Ramos (cell line): ENCODE measurements around the gene FAM20A.

ENCODE experiments used
- in situ Hi-C: fragments of 300-500 bp; cut with MboI; formaldehyde crosslinking; loops from one replicate; pipeline ENCODE4 v1.14.3; 2022; ENCODE audit warnings: low sequenced_read_pairs; ENCODE audit not compliant: unreplicated experiment

The FAM20A gene

DNA sequence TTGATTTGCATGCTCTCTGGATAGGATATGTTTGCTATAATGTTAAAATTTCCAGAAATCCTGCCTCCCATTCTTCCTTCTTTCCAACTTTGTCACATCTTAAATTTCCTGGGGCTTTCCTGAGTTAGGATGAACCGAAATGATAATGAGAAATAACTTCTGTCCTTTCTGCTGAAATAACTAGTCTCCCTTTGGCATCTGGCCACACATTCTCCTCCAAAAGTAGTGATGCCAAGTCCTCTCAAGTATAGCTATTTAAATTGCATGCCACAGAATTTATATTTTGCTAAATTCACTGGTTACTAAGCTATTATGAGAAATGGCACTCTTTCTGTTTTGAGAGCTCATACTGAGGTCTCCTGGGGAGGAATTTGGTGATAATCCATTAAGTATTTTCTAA, 30.6 kb downstream of the FAM20A start:
- in situ Hi-C loops: no loop called here

DNA sequence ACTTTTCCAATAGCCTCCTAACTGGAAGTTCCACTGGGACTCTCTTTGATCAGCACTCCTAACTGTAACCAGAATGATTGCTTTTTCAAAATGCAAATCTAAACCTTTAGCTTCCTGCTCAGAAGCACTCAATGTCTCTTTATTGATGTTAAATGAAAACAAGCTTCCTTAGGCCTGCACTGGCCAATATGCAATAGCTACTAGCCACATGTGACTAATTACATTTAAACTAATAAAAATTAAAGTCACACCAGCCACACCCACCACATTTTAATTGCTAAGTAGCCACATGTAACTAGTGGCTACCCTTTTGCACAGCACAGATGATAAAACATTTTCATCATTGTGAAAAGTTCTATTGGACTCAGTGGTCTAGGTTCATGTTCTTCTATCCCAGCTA, 31.8 kb downstream of the FAM20A start:
- in situ Hi-C loops: no loop called here

GRCh38 chr17:68568581-68568980, 32.6 kb downstream of the FAM20A start:
- in situ Hi-C loops: no loop called here

DNA sequence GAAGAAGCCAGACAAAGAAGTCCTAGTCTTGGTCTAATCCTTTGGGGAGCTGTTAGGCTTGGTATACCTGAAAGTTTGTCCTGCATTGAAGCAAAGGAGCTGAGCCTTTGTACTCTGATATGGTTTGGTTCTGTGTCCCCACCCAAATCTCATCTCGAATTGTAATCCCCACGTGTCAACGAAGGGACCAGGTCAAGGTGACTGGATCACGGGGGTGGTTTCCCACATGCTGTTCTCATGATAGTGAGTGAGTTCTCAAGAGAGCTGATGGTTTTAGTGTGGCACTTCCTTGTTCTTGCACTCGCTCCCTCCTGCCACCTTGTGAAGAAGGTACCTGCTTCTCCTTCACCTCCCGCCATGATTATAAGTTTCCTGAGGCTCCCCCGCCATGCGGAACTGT, 33.6 kb downstream of the FAM20A start:
- in situ Hi-C loops: no loop called here

GRCh38 chr17:68567035-68567434, 34.1 kb downstream of the FAM20A start:
- in situ Hi-C loops: no loop called here

- in situ Hi-C loops: no loop called here
Measured at GRCh38 chr17:68566442-68566738, 34.8 kb downstream of the FAM20A start.

DNA sequence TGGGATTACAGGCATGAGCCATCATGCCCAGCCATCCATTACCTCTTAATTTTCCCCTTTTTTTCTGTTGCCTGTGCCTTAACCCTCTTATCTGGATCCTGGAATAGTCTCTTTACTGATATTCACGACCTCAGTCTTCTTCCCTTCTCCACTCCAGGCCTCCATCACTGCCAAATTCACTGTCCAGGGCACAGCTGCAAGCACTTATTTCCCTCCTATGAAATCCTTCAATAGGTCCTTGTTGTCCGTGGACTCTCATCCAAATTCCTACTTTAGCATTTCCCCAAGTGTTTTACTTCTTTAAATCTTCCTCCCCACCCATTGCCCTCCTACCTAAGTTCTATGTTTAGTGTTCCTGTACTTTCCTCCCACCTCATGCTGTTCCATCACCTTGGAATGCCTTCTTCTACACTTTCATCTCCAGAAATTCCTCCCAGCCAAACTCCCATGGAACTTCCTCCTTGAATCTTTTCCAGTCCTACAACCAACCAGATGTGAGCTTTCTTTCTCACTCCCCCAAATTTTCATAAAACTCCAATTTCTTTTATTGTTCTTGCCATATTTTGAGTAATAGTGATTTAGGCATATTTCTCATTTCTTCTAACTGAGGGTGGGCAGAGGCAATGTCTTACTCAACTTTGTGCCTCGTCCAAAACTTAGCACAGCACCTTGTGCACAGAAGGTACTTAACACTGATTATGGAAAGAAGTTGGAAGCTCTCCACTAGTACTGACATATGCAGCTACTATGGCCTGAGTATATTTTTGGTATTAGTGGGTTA, 35.3 kb downstream of the FAM20A start:
- in situ Hi-C loops: no loop called here

GRCh38 chr17:68564415-68565111, 36.6 kb downstream of the FAM20A start:
- in situ Hi-C loops: no loop called here

GRCh38 chr17:68562736-68563135, 38.4 kb downstream of the FAM20A start:
- in situ Hi-C loops: no loop called here

GRCh38 chr17:68560966-68561720, 40.0 kb downstream of the FAM20A start:
- in situ Hi-C loops: no loop called here

- in situ Hi-C loops: no loop called here
Measured at GRCh38 chr17:68559316-68559715, 41.9 kb downstream of the FAM20A start.

GRCh38 chr17:68556551-68556950, 44.6 kb downstream of the FAM20A start:
- in situ Hi-C loops: no loop called here

- in situ Hi-C loops: no loop called here
Measured at GRCh38 chr17:68544111-68544915, 56.9 kb downstream of the FAM20A start.

DNA sequence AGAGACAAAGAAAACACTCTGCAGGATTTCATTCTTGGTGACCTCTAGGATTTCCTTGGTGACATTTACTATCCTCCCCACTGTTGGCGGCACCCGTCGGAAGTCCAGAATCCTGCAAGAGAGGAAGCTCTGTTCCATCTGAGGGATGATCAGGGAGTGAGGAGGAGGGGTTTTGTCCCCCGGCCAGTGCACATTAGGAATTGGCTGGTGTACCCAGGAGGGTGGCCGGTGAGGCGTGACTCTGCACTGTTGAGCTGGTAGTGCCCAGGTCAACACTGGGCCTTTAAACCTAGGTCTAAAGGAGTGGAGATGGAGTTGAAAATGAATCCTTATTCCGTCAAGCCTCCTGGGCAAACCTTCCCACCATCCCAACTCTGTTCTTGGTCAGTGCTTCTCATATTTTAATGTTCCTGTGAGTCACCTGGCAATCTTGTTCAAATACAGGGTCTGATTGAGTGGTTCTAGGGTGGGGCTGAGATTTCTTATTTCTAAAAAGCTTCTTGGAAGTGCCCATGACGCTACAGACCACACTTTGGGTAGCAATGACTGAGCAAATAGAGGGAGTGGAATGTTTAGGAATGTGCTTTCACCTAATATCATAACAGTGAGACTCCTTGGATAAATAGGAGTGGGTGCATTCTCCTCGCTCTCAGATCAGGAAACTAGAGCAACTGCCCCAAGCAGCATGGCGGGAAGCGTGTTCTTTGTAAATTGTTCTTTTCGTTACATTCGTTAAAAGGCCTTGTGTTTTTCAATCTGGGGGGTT, 58.3 kb downstream of the FAM20A start:
- in situ Hi-C loops: no loop called here

DNA sequence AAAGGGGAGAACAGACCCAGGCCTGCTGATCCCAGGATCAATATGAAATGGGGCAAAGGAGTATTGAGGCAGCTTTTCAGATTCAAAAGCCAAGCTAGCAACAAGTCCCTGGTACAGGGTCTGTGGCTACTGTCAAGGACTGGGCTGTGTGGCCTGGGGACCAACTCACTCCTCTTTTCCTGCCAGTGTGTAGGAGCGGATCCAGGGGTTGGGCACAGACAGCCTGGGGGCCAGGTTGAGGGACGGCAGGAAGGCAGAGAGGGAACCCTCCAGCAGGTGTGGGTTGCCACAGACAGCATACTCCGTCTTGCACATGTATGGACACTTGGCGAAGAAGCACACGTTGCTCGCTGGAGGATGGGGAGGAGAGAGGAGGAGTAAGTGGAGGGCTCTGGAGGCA, 59.4 kb downstream of the FAM20A start:
- in situ Hi-C loops: no loop called here

GRCh38 chr17:68540981-68541380, 60.2 kb downstream of the FAM20A start:
- in situ Hi-C loops: no loop called here

- in situ Hi-C loops: no loop called here
Measured at GRCh38 chr17:68539548-68540467, 61.4 kb downstream of the FAM20A start.

DNA sequence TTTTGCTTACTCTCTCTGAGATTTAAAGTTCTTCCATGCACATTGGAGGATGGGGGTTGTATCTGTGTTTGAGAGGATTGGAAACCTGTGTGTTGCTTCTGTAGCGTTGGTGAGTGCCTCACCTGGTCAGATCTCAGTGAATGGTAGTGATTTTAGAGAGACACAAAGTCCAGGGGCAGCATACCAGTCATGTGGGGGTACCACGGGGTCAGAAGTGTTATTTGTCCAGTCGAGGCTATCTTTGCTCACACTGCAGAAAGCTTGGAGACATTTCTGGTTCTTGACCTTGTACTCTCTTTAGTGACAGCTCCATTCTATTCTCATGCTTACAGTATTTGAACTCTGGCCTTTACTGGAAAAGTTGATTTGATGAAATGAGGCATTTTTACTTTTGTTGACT, 65.2 kb downstream of the FAM20A start:
- in situ Hi-C loops: no loop called here

DNA sequence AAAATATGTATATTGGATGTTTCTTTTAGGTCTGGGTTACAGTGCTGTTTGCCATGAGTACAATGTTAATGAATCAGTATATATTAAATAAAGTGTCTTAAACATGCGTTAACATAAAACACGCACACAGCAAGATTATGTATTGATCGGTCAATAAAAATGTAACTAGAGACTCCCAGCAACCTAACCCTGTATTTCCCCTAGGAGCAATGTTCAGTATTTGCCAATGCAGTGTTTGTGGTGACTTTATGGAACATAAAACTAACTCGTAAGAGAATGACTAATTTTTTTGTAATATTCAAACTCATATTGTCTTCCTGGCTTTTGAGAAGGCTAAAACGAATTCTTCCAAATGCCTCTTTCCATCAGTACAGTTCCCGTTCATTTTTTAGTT, 66.5 kb downstream of the FAM20A start:
- in situ Hi-C loops: no loop called here
